Left lung (tissue), 10 donors: ENCODE data around the gene FAH. TPM values are rescaled to one million over a fixed set of nuclear protein-coding genes. Genes with fewer than 3 reads are reported as not detected.
A peak's percentile ranks its signal among the peaks of the same experiment; 100 is the strongest.

Source experiments
- ATAC-seq: fragments of 200-7000 bp; cut with Tn5 transposase; one replicate; pipeline ENCODE4 v1.9.1; 2020; ENCODE audit warnings: moderate library complexity
- DNase-seq, 4 donors: peaks; one replicate each; pipeline ENCODE4 v3.0.0-alpha.2; 2013 to 2020
- H3K27ac ChIP-seq, 2 donors: fragments of 200-600 bp; sonication (generic) in 1 of 2; one replicate each; pipeline versions ENCODE4 v1.5.0 to v1.8.0; 2020 to 2021
- H3K27me3 ChIP-seq, 2 donors: fragments of 200-600 bp; sonication (generic) in 1 of 2; one replicate each; pipeline versions ENCODE4 v1.5.0 to v1.8.0; 2020 to 2021
- H3K36me3 ChIP-seq, 2 donors: fragments of 200-600 bp; sonication (generic) in 1 of 2; one replicate each; pipeline versions ENCODE4 v1.5.0 to v1.8.0; 2020 to 2021
- H3K4me1 ChIP-seq, 2 donors: fragments of 200-600 bp; one replicate each; pipeline ENCODE4 v1.8.0; 2021
- H3K4me3 ChIP-seq, 2 donors: fragments of 200-600 bp; sonication (generic) in 1 of 2; one replicate each; pipeline versions ENCODE4 v1.5.0 to v1.8.0; 2020 to 2021; ENCODE audit warnings: mild to moderate bottlenecking in 1 of 2
- H3K9me3 ChIP-seq, 2 donors: fragments of 200-600 bp; sonication (generic) in 1 of 2; one replicate each; pipeline versions ENCODE4 v1.5.0 to v1.8.0; 2020 to 2021
- CTCF ChIP-seq, 2 donors: fragments of 200-600 bp; sonication (generic) in 1 of 2; IDR thresholded peaks; one replicate each; pipeline versions ENCODE4 v1.5.0 to v1.8.0; 2021; ENCODE audit warnings: antibody characterized with exemption in 2 of 2
- intact Hi-C, 2 donors: fragments of 100-400 bp; cut with DNase I; formaldehyde crosslinking; loops; one replicate each; pipeline versions ENCODE4 v1.11.2 to v1.14.2; 2022
- polyA plus RNA-seq, 6 donors: library from polyadenylated mRNA; unstranded; fragments of 120-200 nt; gene quantifications; one replicate each; pipeline ENCODE4 v1.2.1, GENCODE V29; 2013; ENCODE audit not compliant: insufficient read length in 6 of 6
- total RNA-seq, 2 donors: library from RNA; stranded (reverse); fragmentation: NEBNext Ultra II Directional; extraction: Animal tissue kit (Norgen Biotek cat#: 25700); gene quantifications; one replicate each; pipeline ENCODE4 v1.2.1, GENCODE V29; 2021
- donor health status: DM: no; HTN: yes; CAD: no.
- donor health status: DM: no; HTN: no; CAD: no.

Gene FAH
- total and polyA plus RNA-seq, 8 donors: 50.2 to 68.7 (median 55.7) TPM

- H3K9me3 ChIP-seq: no peaks in the 10 kb centered on the region
- H3K27ac ChIP-seq: peak overlapping the region in 1 of 2 donors; percentile 33
- TF ChIP-seq CTCF (IDR thresholded peaks at IDR 0.05): no peak
- H3K4me3 ChIP-seq: no peak overlapping the region
- ATAC-seq (no peak), DNase-seq (no peak)
- peaks cover 22 to 64% of the 10 kb centered on the region in 2 donors for H3K4me1 ChIP-seq
- H3K36me3 ChIP-seq: peaks cover 0 to 5% of the 10 kb centered on the region in 2 donors
- no peaks in the 10 kb centered on the region for H3K27me3 ChIP-seq
- intact Hi-C loops: no loop called here
Observed at GRCh38 chr15:80156176-80156720, 3.4 kb downstream of the FAH start.

- DNase-seq: no peak
- ATAC-seq: no peak
- H3K9me3 ChIP-seq: no peaks in the 10 kb centered on the region
- intact Hi-C loops: no loop called here
- no peak for TF ChIP-seq CTCF (IDR thresholded peaks at IDR 0.05)
- no peaks in the 10 kb centered on the region for H3K27me3 ChIP-seq
- peaks cover 0 to 5% of the 10 kb centered on the region in 2 donors for H3K36me3 ChIP-seq
- H3K4me1 ChIP-seq: peaks cover 29 to 70% of the 10 kb centered on the region in 2 donors
- no peak overlapping the region for H3K4me3 ChIP-seq
- H3K27ac ChIP-seq: no peak overlapping the region
Observed at GRCh38 chr15:80157215-80157614, 4.4 kb downstream of the FAH start.

- H3K27me3 ChIP-seq: no peaks in the 10 kb centered on the region
- peaks cover 0 to 18% of the 10 kb centered on the region in 2 donors for H3K36me3 ChIP-seq
- no peak for DNase-seq
- no peak for ATAC-seq
- no peak overlapping the region for H3K4me3 ChIP-seq
- H3K4me1 ChIP-seq: peaks cover 24 to 60% of the 10 kb centered on the region in 2 donors
- intact Hi-C loops: no loop called here
- H3K27ac ChIP-seq: peak overlapping the region in 1 of 2 donors; percentile 78
- no peaks in the 10 kb centered on the region for H3K9me3 ChIP-seq
- TF ChIP-seq CTCF (IDR thresholded peaks at IDR 0.05): no peak
Observed at GRCh38 chr15:80159301-80159700, 6.5 kb downstream of the FAH start.

GRCh38 chr15:80159811-80160569 lies 7.2 kb downstream of the FAH start:
- no peak overlapping the region for H3K4me3 ChIP-seq
- H3K9me3 ChIP-seq: no peaks in the 10 kb centered on the region
- intact Hi-C loops: no loop called here
- peaks cover 20 to 53% of the 10 kb centered on the region in 2 donors for H3K4me1 ChIP-seq
- H3K27ac ChIP-seq: peak overlapping the region; percentile 78 to 82
- H3K27me3 ChIP-seq: no peaks in the 10 kb centered on the region
- peaks cover 0 to 18% of the 10 kb centered on the region in 2 donors for H3K36me3 ChIP-seq
- ATAC-seq (no peak), DNase-seq (no peak)
- TF ChIP-seq CTCF (IDR thresholded peaks at IDR 0.05): no peak

- peak in 3 of 4 donors; percentile 76 to 91 (median 88) for DNase-seq
Observed at GRCh38 chr15:80160570-80161156, 7.9 kb downstream of the FAH start.

More at GRCh38 chr15:80160570-80161156, 7.9 kb downstream of the FAH start:
- Histone ChIP-seq H3K4me1 (peaks cover 20 to 46% of the 10 kb centered on the region in 2 donors), H3K27me3 (no peaks in the 10 kb centered on the region), H3K4me3 (no peak overlapping the region), H3K27ac (peak overlapping the region; percentile 78 to 82), H3K9me3 (no peaks in the 10 kb centered on the region), H3K36me3 (peaks cover 0 to 18% of the 10 kb centered on the region in 2 donors)
- intact Hi-C loops: no loop called here
- TF ChIP-seq CTCF (IDR thresholded peaks at IDR 0.05): no peak
- ATAC-seq: peak; percentile 91
